ENCODE data around the gene OPN3. TPM values are rescaled to one million over a fixed set of nuclear protein-coding genes. Genes with fewer than 3 reads are reported as not detected.

The OPN3 gene
- total RNA-seq, 1 experiment from 2014 or later = 10.0 TPM

DNA sequence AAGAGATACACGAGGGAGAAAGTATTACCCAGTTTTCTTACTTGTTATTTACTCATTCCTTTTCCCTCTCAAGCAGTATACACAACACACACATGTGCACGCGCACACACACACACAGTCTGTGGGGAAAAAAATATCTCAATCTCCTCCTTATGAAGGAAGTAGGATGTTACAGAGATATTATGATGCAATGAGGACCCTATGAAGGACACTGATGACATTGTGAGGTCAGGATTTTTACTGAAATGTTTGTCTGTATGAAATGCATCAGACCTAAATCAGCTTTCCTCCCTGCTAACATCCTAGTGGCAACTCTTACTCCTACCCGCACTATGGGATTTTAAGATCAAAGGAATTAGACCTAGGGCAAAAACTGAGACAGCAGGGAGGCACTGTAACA, 11.8 kb upstream of the OPN3 start, which contains the start of gene WDR64:
Gene WDR64 (plus strand): TSS at position 270 of the 400 bp plus-strand sequence. CDS start 204 bp downstream, outside the sequence.
- H2AFZ ChIP-seq (ENCODE audit: low read length) = no peak within 1 kb of the TSS

More for the DNA sequence above, 11.8 kb upstream of the OPN3 start, which contains the start of gene WDR64:
- Mint-ChIP-seq H3K4me1 (peaks cover 0 to 3% of the 10 kb centered on the region in 2 experiments; a peak in 1 of 4 replicates), H3K36me3 (ENCODE audit: insufficient read depth in 1 of 3, low read depth in 3 of 3) (no peaks in the 10 kb centered on the region), H3K27me3 (ENCODE audit: low read depth) (no peaks in the 10 kb centered on the region), H3K4me3 (no peak within 1 kb of the TSS), H3K27ac (no peak within 1 kb of the TSS), H3K9me3 (no peaks in the 10 kb centered on the region)
- Histone ChIP-seq H3K9me3 (ENCODE audit: control insufficient read depth, low read depth, low read length) (no peaks in the 10 kb centered on the region), H2BK120ac (ENCODE audit: low read depth, low read length, poor library complexity, severe bottlenecking) (no peak within 1 kb of the TSS), H4K5ac (ENCODE audit: insufficient read length, low read depth, low read length) (no peak within 1 kb of the TSS), H3K14ac (ENCODE audit: insufficient read depth, low read length) (no peak within 1 kb of the TSS), H2BK20ac (ENCODE audit: low read depth, low read length, poor library complexity, severe bottlenecking) (no peak within 1 kb of the TSS), H4K20me1 (ENCODE audit: control insufficient read depth, insufficient read depth, insufficient read length) (no peaks in the 10 kb centered on the region), H3K27me3 (ENCODE audit: insufficient read depth, low read length) (no peaks in the 10 kb centered on the region), H2BK15ac (ENCODE audit: low read depth, low read length) (no peak within 1 kb of the TSS), H4K8ac (replicated peaks; ENCODE audit: insufficient read length, low read depth, low read length) (no peak within 1 kb of the TSS), H3K79me2 (ENCODE audit: insufficient read depth, low read length) (no peaks in the 10 kb centered on the region), H3K4ac (ENCODE audit: low read depth, low read length) (no peak within 1 kb of the TSS), H3K18ac (ENCODE audit: insufficient read length, low read depth, low read length) (no peak within 1 kb of the TSS), H3K23ac (ENCODE audit: insufficient read length, low read depth, low read length) (no peak within 1 kb of the TSS), H3K9ac (ENCODE audit: extremely low read depth, insufficient read length, low read length) (no peak within 1 kb of the TSS), H3K79me1 (ENCODE audit: insufficient read depth, low read depth, low read length, poor library complexity, severe bottlenecking) (no peaks in the 10 kb centered on the region), H2BK12ac (ENCODE audit: insufficient read length, low read depth, low read length) (no peak within 1 kb of the TSS), H4K91ac (ENCODE audit: insufficient read length, low read depth, low read length) (no peak within 1 kb of the TSS), H3K27ac (ENCODE audit: insufficient read length, low read depth, low read length) (no peak within 1 kb of the TSS), H3K56ac (ENCODE audit: insufficient read length, low read depth, low read length) (no peak within 1 kb of the TSS), H3K23me2 (ENCODE audit: insufficient read length, low read depth, low read length, poor library complexity, severe bottlenecking) (no peaks in the 10 kb centered on the region), H3K4me1 (ENCODE audit: insufficient read depth, low read length) (no peaks in the 10 kb centered on the region), H2BK5ac (ENCODE audit: insufficient read length, low read length) (no peak within 1 kb of the TSS), H2AK5ac (ENCODE audit: insufficient read length, low read length) (no peak within 1 kb of the TSS), H3T11ph (ENCODE audit: low read length) (no peak within 1 kb of the TSS), H3K4me2 (ENCODE audit: insufficient read depth, insufficient read length, low read length) (no peak within 1 kb of the TSS)
- DNase-seq = no peak
- TF ChIP-seq, protein P1, sequence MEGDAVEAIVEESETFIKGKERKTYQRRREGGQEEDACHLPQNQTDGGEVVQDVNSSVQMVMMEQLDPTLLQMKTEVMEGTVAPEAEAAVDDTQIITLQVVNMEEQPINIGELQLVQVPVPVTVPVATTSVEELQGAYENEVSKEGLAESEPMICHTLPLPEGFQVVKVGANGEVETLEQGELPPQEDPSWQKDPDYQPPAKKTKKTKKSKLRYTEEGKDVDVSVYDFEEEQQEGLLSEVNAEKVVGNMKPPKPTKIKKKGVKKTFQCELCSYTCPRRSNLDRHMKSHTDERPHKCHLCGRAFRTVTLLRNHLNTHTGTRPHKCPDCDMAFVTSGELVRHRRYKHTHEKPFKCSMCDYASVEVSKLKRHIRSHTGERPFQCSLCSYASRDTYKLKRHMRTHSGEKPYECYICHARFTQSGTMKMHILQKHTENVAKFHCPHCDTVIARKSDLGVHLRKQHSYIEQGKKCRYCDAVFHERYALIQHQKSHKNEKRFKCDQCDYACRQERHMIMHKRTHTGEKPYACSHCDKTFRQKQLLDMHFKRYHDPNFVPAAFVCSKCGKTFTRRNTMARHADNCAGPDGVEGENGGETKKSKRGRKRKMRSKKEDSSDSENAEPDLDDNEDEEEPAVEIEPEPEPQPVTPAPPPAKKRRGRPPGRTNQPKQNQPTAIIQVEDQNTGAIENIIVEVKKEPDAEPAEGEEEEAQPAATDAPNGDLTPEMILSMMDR (conservative IDR thresholded peaks at IDR 0.05) = no peak
- WGBS (ENCODE audit: extremely low coverage, insufficient read length, low lambda C conversion rate) = no CpG with 5 or more reads among the region's 4 CpGs

Measured in H9 (cell line).